ENCODE results near the gene GADD45A.

GRCh38 chr1:67682659-67683197, 2.3 kb upstream of the GADD45A start:
- no peak for TF ChIP-seq CTCF (IDR thresholded peaks at IDR 0.05 in 8 of 11, conservative IDR thresholded peaks at IDR 0.05 in 3 of 11)
- TF ChIP-seq POLR2A (IDR thresholded peaks at IDR 0.05), result no peak
- no peak for TF ChIP-seq POLR2AphosphoS5 (IDR thresholded peaks at IDR 0.05)

Measured in spleen (tissue), 7 donors.